Measurements from ENCODE around the gene GSAP. TPM values are rescaled to one million over a fixed set of nuclear protein-coding genes. Genes with fewer than 3 reads are reported as not detected.

The GSAP gene
- polyA plus RNA-seq, 3 donors: 19.1 to 105 (median 35.6) TPM

- peaks cover 62 to 76% of the 10 kb centered on the region in 2 donors for H3K4me1 ChIP-seq (ENCODE audit: control insufficient read depth in 1 of 2, insufficient read depth in 2 of 2, low read length in 2 of 2)
Observed at GRCh38 chr7:77413861-77414424, 2.2 kb downstream of the GSAP start.

GRCh38 chr7:77413128-77413527 is 3.0 kb downstream of the GSAP start:
- no peaks in the 10 kb centered on the region for H3K36me3 ChIP-seq (replicated peaks in 1 of 2; ENCODE audit: control insufficient read depth in 1 of 2, insufficient read depth in 2 of 2, low read length in 2 of 2)
- TF ChIP-seq CTCF (IDR thresholded peaks at IDR 0.05): no peak
- H3K4me3 Mint-ChIP-seq: peak overlapping the region; percentile 16 to 42
- H3K27ac ChIP-seq (ENCODE audit: low read depth in 1 of 2, low read length in 2 of 2): peak overlapping the region; percentile 51 to 99
- peak overlapping the region in 1 of 3 experiments; percentile 86 for H3K4me3 ChIP-seq (replicated peaks in 1 of 3; ENCODE audit: low read depth in 2 of 3, low read length in 3 of 3)
- intact Hi-C loops (cut with micrococcal nuclease): loop anchor here (5.0 to 10.0 kb wide), 3 partner anchors 49 to 162 kb away; partner anchors contain the start of gene PTPN12 (in 1 of the 2)
- H2AFZ ChIP-seq (ENCODE audit: insufficient read depth, low read depth, low read length, poor library complexity, severe bottlenecking): no peak overlapping the region
- DNase-seq: peak in 2 of 3 donors; percentile 83 to 87
- no peaks in the 10 kb centered on the region for H3K27me3 ChIP-seq (ENCODE audit: control insufficient read depth in 2 of 2, insufficient read depth in 2 of 2, low read length in 2 of 2)
- peaks cover 0 to 2% (median 0%) of the 10 kb centered on the region in 7 donors for H3K9me3 Mint-ChIP-seq
- H3K4me2 ChIP-seq (replicated peaks; ENCODE audit: extremely low read depth, low read length, poor library complexity, severe bottlenecking): peak overlapping the region; percentile 77
- peaks cover 69% of the 10 kb centered on the region for H3K4me1 Mint-ChIP-seq
- H3K79me2 ChIP-seq (ENCODE audit: insufficient read depth, low read length): peaks cover 82% of the 10 kb centered on the region
- WGBS (ENCODE audit: insufficient coverage): 0% methylated on average over 1 of the region's 4 CpGs
- H3K9ac ChIP-seq (ENCODE audit: insufficient read depth, low read length, poor library complexity, severe bottlenecking): no peak overlapping the region
- peaks cover 71 to 84% of the 10 kb centered on the region in 2 donors for H3K4me1 ChIP-seq (ENCODE audit: control insufficient read depth in 1 of 2, insufficient read depth in 2 of 2, low read length in 2 of 2)
- peaks cover 1 to 5% of the 10 kb centered on the region in 2 donors for H3K36me3 Mint-ChIP-seq
- H3K27ac Mint-ChIP-seq: peak overlapping the region; percentile 87 to 99 (median 98)
- no peaks in the 10 kb centered on the region for H3K9me3 ChIP-seq (replicated peaks in 1 of 2; ENCODE audit: control insufficient read depth in 1 of 2, insufficient read depth in 1 of 2, low read length in 2 of 2)
- no peaks in the 10 kb centered on the region for H4K20me1 ChIP-seq (ENCODE audit: insufficient read depth, low read length)
- no peaks in the 10 kb centered on the region for H3K27me3 Mint-ChIP-seq (ENCODE audit: low read depth in 3 of 3)

More at GRCh38 chr7:77413861-77414424, 2.2 kb downstream of the GSAP start:
- Histone ChIP-seq H3K27ac (ENCODE audit: low read depth in 1 of 2, low read length in 2 of 2) (peak overlapping the region in 1 of 2 donors; percentile 99), H2AFZ (ENCODE audit: insufficient read depth, low read depth, low read length, poor library complexity, severe bottlenecking) (no peak overlapping the region), H4K20me1 (ENCODE audit: insufficient read depth, low read length) (no peaks in the 10 kb centered on the region), H3K27me3 (ENCODE audit: control insufficient read depth in 2 of 2, insufficient read depth in 2 of 2, low read length in 2 of 2) (no peaks in the 10 kb centered on the region), H3K4me3 (replicated peaks in 1 of 3; ENCODE audit: low read depth in 2 of 3, low read length in 3 of 3) (peak overlapping the region in 2 of 3 experiments; percentile 16 to 86), H3K9me3 (replicated peaks in 1 of 2; ENCODE audit: control insufficient read depth in 1 of 2, insufficient read depth in 1 of 2, low read length in 2 of 2) (no peaks in the 10 kb centered on the region), H3K4me2 (replicated peaks; ENCODE audit: extremely low read depth, low read length, poor library complexity, severe bottlenecking) (peak overlapping the region; percentile 77), H3K36me3 (replicated peaks in 1 of 2; ENCODE audit: control insufficient read depth in 1 of 2, insufficient read depth in 2 of 2, low read length in 2 of 2) (no peaks in the 10 kb centered on the region), H3K9ac (ENCODE audit: insufficient read depth, low read length, poor library complexity, severe bottlenecking) (peak overlapping the region; percentile 11), H3K79me2 (ENCODE audit: insufficient read depth, low read length) (peaks cover 74% of the 10 kb centered on the region)
- Mint-ChIP-seq H3K27ac (peak overlapping the region; percentile 30 to 99 (median 98)), H3K4me3 (peak overlapping the region; percentile 39 to 89), H3K4me1 (peaks cover 62% of the 10 kb centered on the region), H3K36me3 (peaks cover 1 to 5% of the 10 kb centered on the region in 2 donors), H3K27me3 (ENCODE audit: low read depth in 3 of 3) (no peaks in the 10 kb centered on the region), H3K9me3 (peaks cover 0 to 2% (median 0%) of the 10 kb centered on the region in 7 donors)
- TF ChIP-seq CTCF (IDR thresholded peaks at IDR 0.05): no peak
- peak in 1 of 3 donors; percentile 76 for DNase-seq
- intact Hi-C loops (cut with micrococcal nuclease): loop anchor here (5.0 to 10.0 kb wide), 3 partner anchors 48 to 161 kb away; partner anchors contain the start of gene PTPN12 (in 1 of the 2)

Measured in CD14-positive monocyte (primary cell).